Fibroblast of the aortic adventitia (primary cell): ENCODE measurements around the gene EIF4A3. TPM values are rescaled to one million over a fixed set of nuclear protein-coding genes. Genes with fewer than 3 reads are reported as not detected.

Experiments
- DNase-seq: peaks from one replicate; pipeline ENCODE4 v3.0.0-alpha.2; 2010; ENCODE audit warnings: low read depth
- H3K4me3 ChIP-seq: 2 replicates; pipeline ENCODE4 v1.5.1; 2011; ENCODE audit warnings: low read depth, mild to moderate bottlenecking, control low read depth, low read length, moderate library complexity
- total RNA-seq: library from RNA; depleted of rRNA; stranded (reverse); fragments of >200 nt; gene quantifications from 2 replicates; pipeline ENCODE4 v1.2.3, GENCODE V29; 2012; ENCODE audit warnings: low replicate concordance
- TF ChIP-seq, protein P1 (sequence below): IDR thresholded peaks from 2 replicates; pipeline ENCODE4 v1.5.1; 2011; ENCODE audit warnings: mild to moderate bottlenecking, low read length, control low read depth, inconsistent platforms; ENCODE audit not compliant: insufficient read depth

Gene EIF4A3
- total RNA-seq, 1 donor: 85.9 TPM

DNA sequence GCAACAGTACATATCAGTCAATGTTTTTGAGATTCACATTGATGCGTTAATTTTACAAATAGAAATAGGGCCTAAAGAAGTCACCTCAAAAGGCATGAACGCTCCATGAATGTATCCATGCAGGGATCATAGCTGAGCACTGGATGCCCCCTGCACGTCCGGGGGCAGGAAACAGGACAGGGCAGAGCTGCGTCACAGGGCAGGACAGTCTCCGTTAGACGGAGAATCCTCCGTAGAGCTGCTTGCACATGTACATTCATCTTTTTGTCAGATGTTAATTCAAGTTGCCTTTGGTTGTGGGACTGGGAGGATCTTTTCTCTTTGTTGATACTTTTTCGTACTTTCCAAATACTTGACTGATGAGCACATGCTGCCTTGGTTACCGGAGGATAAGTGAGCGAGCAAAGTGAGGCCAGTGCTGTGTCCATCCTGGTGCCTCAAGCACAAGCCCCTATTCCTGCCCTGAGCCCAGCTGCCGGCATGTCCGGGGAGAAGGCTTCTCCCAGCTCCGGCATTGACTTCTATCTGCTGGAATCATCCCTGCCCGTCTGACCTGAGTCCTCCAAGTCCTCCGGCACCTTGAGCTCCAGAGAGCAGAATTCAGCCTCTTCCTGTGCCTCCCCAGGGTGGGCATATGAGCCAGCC is 30.5 kb downstream of the EIF4A3 start:
- H3K4me3 ChIP-seq: no peak overlapping the region
- TF ChIP-seq, protein P1, sequence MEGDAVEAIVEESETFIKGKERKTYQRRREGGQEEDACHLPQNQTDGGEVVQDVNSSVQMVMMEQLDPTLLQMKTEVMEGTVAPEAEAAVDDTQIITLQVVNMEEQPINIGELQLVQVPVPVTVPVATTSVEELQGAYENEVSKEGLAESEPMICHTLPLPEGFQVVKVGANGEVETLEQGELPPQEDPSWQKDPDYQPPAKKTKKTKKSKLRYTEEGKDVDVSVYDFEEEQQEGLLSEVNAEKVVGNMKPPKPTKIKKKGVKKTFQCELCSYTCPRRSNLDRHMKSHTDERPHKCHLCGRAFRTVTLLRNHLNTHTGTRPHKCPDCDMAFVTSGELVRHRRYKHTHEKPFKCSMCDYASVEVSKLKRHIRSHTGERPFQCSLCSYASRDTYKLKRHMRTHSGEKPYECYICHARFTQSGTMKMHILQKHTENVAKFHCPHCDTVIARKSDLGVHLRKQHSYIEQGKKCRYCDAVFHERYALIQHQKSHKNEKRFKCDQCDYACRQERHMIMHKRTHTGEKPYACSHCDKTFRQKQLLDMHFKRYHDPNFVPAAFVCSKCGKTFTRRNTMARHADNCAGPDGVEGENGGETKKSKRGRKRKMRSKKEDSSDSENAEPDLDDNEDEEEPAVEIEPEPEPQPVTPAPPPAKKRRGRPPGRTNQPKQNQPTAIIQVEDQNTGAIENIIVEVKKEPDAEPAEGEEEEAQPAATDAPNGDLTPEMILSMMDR: no peak
- DNase-seq: no peak

DNA sequence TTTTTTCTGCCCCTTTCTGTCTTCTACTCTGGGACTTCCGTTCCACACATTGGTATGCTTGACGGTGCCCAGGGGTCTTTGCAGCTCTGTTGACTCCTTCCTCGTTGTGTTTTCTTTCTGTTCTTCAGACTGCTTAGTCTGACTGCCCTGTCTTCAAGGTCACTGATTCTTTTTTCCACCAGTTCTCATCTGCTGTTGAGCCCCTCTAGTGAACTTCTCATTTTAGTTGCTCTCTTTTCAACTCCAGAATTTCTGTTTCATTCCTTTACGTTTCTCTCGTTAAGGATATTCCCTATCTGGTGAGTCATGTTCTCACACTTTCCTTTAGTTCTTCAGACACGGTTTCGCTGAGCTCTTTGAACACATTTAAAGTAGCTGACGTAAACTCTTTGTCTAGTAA is 31.8 kb downstream of the EIF4A3 start:
- DNase-seq: no peak
- TF ChIP-seq, protein P1: no peak
- H3K4me3 ChIP-seq: no peak overlapping the region

DNA sequence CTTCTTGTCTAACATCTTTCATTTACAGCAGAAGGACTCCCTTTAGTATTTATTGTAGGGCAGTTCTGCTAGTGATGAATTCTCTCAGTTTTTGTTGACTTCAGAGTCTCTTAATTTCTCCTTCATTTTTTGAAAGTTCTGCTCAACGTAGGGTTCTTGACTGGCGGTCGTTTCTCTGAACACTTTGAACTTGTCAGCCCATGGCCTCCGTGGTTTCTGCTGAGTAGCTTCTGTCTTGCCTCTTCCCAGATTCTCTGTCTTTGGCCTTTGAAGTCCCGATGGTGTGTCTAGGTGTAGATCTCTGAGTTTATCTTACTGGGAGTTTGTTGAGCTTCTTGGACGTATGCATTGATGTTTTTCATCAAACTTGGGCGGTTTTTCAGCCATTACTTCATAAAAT is 32.2 kb downstream of the EIF4A3 start:
- DNase-seq: no peak
- TF ChIP-seq, protein P1: no peak
- no peak overlapping the region for H3K4me3 ChIP-seq

DNA sequence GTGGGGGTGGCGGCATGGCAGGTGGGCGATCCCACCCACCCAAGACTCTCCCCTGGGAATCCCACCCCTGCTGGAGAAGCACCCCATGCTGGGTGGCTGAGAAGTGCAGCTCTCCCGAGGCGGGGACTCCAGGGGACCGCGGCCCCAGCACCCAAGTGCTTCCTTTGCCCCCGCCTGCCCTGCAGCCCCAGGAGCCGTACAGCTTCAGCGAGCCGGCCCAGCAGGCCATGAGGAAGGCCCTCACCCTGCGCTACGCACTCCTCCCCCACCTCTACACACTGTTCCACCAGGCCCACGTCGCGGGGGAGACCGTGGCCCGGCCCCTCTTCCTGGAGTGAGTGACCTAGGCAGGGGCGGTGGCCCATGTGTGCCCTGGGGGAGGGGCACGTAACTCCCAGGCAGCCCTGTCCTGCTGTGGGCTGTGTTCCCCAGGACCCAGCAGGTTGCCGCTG is 33.9 kb downstream of the EIF4A3 start:
- no peak for DNase-seq
- TF ChIP-seq, protein P1: no peak
- no peak overlapping the region for H3K4me3 ChIP-seq

DNA sequence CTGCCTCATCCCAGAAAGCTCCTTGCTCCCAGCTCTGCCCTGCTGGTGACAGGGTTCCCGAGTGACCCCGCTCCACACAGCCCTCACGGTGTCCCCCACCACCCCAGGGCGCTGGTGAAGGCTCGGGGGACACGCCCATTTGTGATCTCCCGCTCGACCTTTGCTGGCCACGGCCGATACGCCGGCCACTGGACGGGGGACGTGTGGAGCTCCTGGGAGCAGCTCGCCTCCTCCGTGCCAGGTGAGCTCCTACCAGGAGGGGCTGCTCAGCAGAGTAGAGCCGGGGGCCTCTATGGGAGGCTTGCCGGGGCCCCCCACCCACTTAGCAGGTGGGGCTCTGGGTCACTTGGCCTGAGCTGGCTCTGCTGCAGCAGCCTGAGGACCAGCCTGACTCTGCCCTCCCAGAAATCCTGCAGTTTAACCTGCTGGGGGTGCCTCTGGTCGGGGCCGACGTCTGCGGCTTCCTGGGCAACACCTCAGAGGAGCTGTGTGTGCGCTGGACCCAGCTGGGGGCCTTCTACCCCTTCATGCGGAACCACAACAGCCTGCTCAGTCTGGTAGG is 34.4 kb downstream of the EIF4A3 start:
- TF ChIP-seq, protein P1: no peak

DNA sequence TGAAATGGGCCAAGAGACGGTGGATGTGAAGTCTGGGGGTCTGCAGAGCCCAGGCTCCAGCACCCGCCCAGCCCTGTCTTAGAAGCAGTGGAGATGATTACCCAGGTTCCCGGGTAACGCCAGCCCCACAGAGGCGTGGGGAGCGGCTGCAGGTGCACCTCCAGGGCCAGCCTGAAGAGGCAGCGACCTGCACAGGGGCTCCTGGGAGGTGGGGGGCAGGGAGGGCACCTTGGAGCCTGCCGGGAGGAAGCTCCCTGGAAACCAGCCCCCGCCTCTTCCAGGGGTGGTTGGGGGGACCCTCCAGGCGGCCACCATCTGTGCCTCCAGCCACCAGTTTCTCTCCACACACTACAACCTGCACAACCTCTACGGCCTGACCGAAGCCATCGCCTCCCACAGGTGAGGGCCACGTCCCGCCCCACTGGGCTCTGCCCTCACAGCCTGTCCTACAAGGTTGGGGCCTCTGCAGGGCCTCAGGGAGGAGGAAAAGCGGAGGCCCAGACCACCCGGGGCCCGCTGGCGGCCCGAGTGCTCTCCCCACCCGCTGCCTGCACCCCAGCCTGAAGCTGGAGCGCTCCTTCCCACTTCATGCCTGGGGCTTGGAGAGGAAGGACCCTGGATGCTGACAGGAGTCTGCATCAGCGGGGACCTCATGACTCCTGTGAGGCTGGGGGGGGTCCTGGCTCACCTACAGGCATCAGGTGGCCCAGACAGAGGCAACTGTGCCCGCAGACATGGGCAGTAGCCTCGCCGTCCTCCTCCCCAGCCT is 35.0 kb downstream of the EIF4A3 start:
- TF ChIP-seq, protein P1: no peak
- no peak overlapping the region for H3K4me3 ChIP-seq
- DNase-seq: no peak

More for the DNA sequence above, 34.4 kb downstream of the EIF4A3 start:
- H3K4me3 ChIP-seq: no peak overlapping the region
- DNase-seq: no peak
